ENCODE results near the gene TRIM40. TPM values are rescaled to one million over a fixed set of nuclear protein-coding genes. Genes with fewer than 3 reads are reported as not detected.

Gene TRIM40
- total RNA-seq, 4 donors from 2014 or later: not detected

- Histone ChIP-seq H3K4me3 (no peak overlapping the region), H3K9me3 (no peaks in the 10 kb centered on the region), H3K36me3 (no peaks in the 10 kb centered on the region), H3K27me3 (peaks cover 39 to 54% (median 51%) of the 10 kb centered on the region in 3 donors), H3K27ac (no peak overlapping the region), H3K4me1 (peaks cover 4 to 10% of the 10 kb centered on the region in 2 donors)
- ATAC-seq (no peak), DNase-seq (no peak)
- TF ChIP-seq CTCF (IDR thresholded peaks at IDR 0.05 in 4 of 5, conservative IDR thresholded peaks at IDR 0.05 in 1 of 5): no peak
- intact Hi-C loops (cut with DNase I; ENCODE audit: low total_unique reads): no loop called here
- in situ Hi-C loops (cut with MboI; ENCODE audit: low sequenced_read_pairs in 4 of 4): no loop called here
Measured at GRCh38 chr6:30130179-30130679, 5.7 kb upstream of the TRIM40 start.

GRCh38 chr6:30130887-30131862, 4.8 kb upstream of the TRIM40 start:
- TF ChIP-seq CTCF (IDR thresholded peaks at IDR 0.05 in 4 of 5, conservative IDR thresholded peaks at IDR 0.05 in 1 of 5) (peak; percentile 77 to 98 (median 85)), POLR2A (IDR thresholded peaks at IDR 0.05) (no peak)
- DNase-seq (peak; percentile 47 to 65), ATAC-seq (peak; percentile 95 to 99)
- peaks cover 39 to 54% (median 46%) of the 10 kb centered on the region in 3 donors for H3K27me3 ChIP-seq
- in situ Hi-C loops (cut with MboI; ENCODE audit: low sequenced_read_pairs in 4 of 4): no loop called here
- no peaks in the 10 kb centered on the region for H3K9me3 ChIP-seq
- H3K4me3 ChIP-seq: no peak overlapping the region
- intact Hi-C loops (cut with DNase I; ENCODE audit: low total_unique reads): loop anchor here (1.0 kb wide), 1 partner anchor 28 kb away; no protein-coding TSS in a partner anchor
- no peak overlapping the region for H3K27ac ChIP-seq
- H3K4me1 ChIP-seq: peaks cover 4 to 10% of the 10 kb centered on the region in 2 donors
- H3K36me3 ChIP-seq: no peaks in the 10 kb centered on the region

- intact Hi-C loops (cut with DNase I; ENCODE audit: low total_unique reads) (loop anchor here (1.0 kb wide), 1 partner anchor 29 kb away; no protein-coding TSS in a partner anchor), in situ Hi-C loops (cut with MboI; ENCODE audit: low sequenced_read_pairs in 4 of 4) (no loop called here)
Measured at GRCh38 chr6:30131947-30132497, 3.9 kb upstream of the TRIM40 start.

GRCh38 chr6:30135147-30135546, 793 bp upstream of the TRIM40 start:
- no peak for TF ChIP-seq POLR2A (IDR thresholded peaks at IDR 0.05)
- no peak for TF ChIP-seq CTCF (IDR thresholded peaks at IDR 0.05 in 4 of 5, conservative IDR thresholded peaks at IDR 0.05 in 1 of 5)
- peaks cover 5 to 21% (median 15%) of the 10 kb centered on the region in 3 donors for H3K27me3 ChIP-seq
- ATAC-seq (no peak), DNase-seq (no peak)
- H3K36me3 ChIP-seq: no peaks in the 10 kb centered on the region
- H3K4me3 ChIP-seq: no peak overlapping the region
- H3K4me1 ChIP-seq: no peaks in the 10 kb centered on the region
- intact Hi-C loops (cut with DNase I; ENCODE audit: low total_unique reads): no loop called here
- no peak overlapping the region for H3K27ac ChIP-seq
- in situ Hi-C loops (cut with MboI; ENCODE audit: low sequenced_read_pairs in 4 of 4): no loop called here
- H3K9me3 ChIP-seq: no peaks in the 10 kb centered on the region

More at GRCh38 chr6:30131947-30132497, 3.9 kb upstream of the TRIM40 start:
- Histone ChIP-seq H3K27me3 (peaks cover 36 to 51% (median 46%) of the 10 kb centered on the region in 3 donors), H3K4me3 (no peak overlapping the region), H3K27ac (no peak overlapping the region), H3K9me3 (no peaks in the 10 kb centered on the region), H3K36me3 (no peaks in the 10 kb centered on the region), H3K4me1 (peaks cover 4 to 10% of the 10 kb centered on the region in 2 donors)
- ATAC-seq (no peak), DNase-seq (no peak)
- no peak for TF ChIP-seq POLR2A (IDR thresholded peaks at IDR 0.05)
- no peak for TF ChIP-seq CTCF (IDR thresholded peaks at IDR 0.05 in 4 of 5, conservative IDR thresholded peaks at IDR 0.05 in 1 of 5)
